ENCODE measurements around the gene EDEM1. TPM values are rescaled to one million over a fixed set of nuclear protein-coding genes. Genes with fewer than 3 reads are reported as not detected.
"Not testable (repeated sequence)": the region's sequence is repeated elsewhere in the genome, so short reads cannot be mapped to it uniquely, and the experiment has no call there.

Gene EDEM1
- total and polyA plus RNA-seq, 8 donors: 6.0 to 37.9 (median 28.0) TPM

GRCh38 chr3:5168110-5168509 is 19.4 kb upstream of the EDEM1 start:
- intact Hi-C loops (cut with DNase I): no loop called here
- peaks cover 0 to 22% (median 5%) of the 10 kb centered on the region in 3 donors for H3K36me3 ChIP-seq
- no peak overlapping the region for H3K4me3 ChIP-seq
- TF ChIP-seq, protein P1, sequence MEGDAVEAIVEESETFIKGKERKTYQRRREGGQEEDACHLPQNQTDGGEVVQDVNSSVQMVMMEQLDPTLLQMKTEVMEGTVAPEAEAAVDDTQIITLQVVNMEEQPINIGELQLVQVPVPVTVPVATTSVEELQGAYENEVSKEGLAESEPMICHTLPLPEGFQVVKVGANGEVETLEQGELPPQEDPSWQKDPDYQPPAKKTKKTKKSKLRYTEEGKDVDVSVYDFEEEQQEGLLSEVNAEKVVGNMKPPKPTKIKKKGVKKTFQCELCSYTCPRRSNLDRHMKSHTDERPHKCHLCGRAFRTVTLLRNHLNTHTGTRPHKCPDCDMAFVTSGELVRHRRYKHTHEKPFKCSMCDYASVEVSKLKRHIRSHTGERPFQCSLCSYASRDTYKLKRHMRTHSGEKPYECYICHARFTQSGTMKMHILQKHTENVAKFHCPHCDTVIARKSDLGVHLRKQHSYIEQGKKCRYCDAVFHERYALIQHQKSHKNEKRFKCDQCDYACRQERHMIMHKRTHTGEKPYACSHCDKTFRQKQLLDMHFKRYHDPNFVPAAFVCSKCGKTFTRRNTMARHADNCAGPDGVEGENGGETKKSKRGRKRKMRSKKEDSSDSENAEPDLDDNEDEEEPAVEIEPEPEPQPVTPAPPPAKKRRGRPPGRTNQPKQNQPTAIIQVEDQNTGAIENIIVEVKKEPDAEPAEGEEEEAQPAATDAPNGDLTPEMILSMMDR (IDR thresholded peaks at IDR 0.05): no peak
- WGBS, 2 donors: 71 to 80% methylated on average over 4 of the region's 4 CpGs
- H3K4me1 ChIP-seq: peaks cover 0 to 7% (median 6%) of the 10 kb centered on the region in 3 donors
- FAIRE-seq: no peak
- ATAC-seq: peak in 1 of 4 donors; percentile 22
- no peaks in the 10 kb centered on the region for H3K27me3 ChIP-seq
- no peak overlapping the region for H3K27ac ChIP-seq
- H3K9me3 ChIP-seq: no peaks in the 10 kb centered on the region
- DNase-seq: no peak

GRCh38 chr3:5169807-5170206 is 17.7 kb upstream of the EDEM1 start:
- Histone ChIP-seq H3K4me3 (no peak overlapping the region), H3K36me3 (peaks cover 0 to 23% (median 7%) of the 10 kb centered on the region in 3 donors), H3K27me3 (no peaks in the 10 kb centered on the region), H3K4me1 (peaks cover 0 to 7% (median 6%) of the 10 kb centered on the region in 3 donors), H3K27ac (no peak overlapping the region), H3K9me3 (no peaks in the 10 kb centered on the region)
- ATAC-seq: no peak
- TF ChIP-seq, protein P1 (IDR thresholded peaks at IDR 0.05): no peak
- 43 to 49% methylated on average over 2 of the region's 2 CpGs for WGBS, 2 donors
- no peak for DNase-seq
- no peak for FAIRE-seq
- intact Hi-C loops (cut with DNase I): no loop called here

GRCh38 chr3:5170975-5171374 is 16.5 kb upstream of the EDEM1 start:
- ATAC-seq: no peak
- no peak for DNase-seq
- TF ChIP-seq, protein P1 (IDR thresholded peaks at IDR 0.05): no peak
- intact Hi-C loops (cut with DNase I): no loop called here
- 98% methylated on average over 5 of the region's 5 CpGs for WGBS, 2 donors
- H3K4me3 ChIP-seq: no peak overlapping the region
- no peaks in the 10 kb centered on the region for H3K9me3 ChIP-seq
- FAIRE-seq: no peak
- H3K4me1 ChIP-seq: peaks cover 0 to 7% (median 6%) of the 10 kb centered on the region in 3 donors
- no peak overlapping the region for H3K27ac ChIP-seq
- H3K36me3 ChIP-seq: peaks cover 0 to 31% (median 18%) of the 10 kb centered on the region in 3 donors
- H3K27me3 ChIP-seq: no peaks in the 10 kb centered on the region

DNA sequence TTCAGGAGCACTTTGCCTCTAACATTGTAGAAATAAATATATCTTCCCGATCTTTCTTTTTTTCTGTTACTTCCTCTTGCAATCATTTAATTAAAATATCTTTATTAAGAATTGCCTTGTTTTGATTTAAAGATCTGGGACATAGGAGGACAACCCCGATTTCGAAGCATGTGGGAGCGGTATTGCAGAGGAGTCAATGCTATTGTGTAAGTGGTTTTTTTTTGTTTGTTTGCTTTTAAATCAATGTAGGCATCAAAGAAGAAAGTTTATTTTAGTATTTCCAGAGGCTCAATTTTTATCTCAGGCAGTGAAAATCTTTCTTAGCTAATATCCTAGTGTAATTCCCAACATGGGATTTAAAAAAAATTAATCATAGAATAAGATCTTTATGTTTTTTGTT is 15.5 kb upstream of the EDEM1 start:
- FAIRE-seq: no peak
- intact Hi-C loops (cut with DNase I): no loop called here
- peaks cover 0 to 36% (median 18%) of the 10 kb centered on the region in 3 donors for H3K36me3 ChIP-seq

GRCh38 chr3:5179036-5179435 is 8.5 kb upstream of the EDEM1 start:
- peaks cover 0 to 45% (median 14%) of the 10 kb centered on the region in 3 donors for H3K36me3 ChIP-seq
- H3K27ac ChIP-seq; H3K4me3 ChIP-seq; H3K9me3 ChIP-seq; ATAC-seq; H3K27me3 ChIP-seq; DNase-seq; H3K4me1 ChIP-seq; intact Hi-C loops (cut with DNase I); FAIRE-seq: not testable (repeated sequence)
- WGBS, 2 donors: 91% methylated on average over 2 of the region's 2 CpGs

More for the DNA sequence above, 15.5 kb upstream of the EDEM1 start:
- 94 to 97% methylated on average over 4 of the region's 4 CpGs for WGBS, 2 donors
- ATAC-seq (no peak), DNase-seq (no peak)
- TF ChIP-seq, protein P1 (IDR thresholded peaks at IDR 0.05): no peak
- no peaks in the 10 kb centered on the region for H3K9me3 ChIP-seq
- H3K27me3 ChIP-seq: no peaks in the 10 kb centered on the region
- no peak overlapping the region for H3K4me3 ChIP-seq
- no peak overlapping the region for H3K27ac ChIP-seq
- peaks cover 0 to 7% (median 6%) of the 10 kb centered on the region in 3 donors for H3K4me1 ChIP-seq

All from pancreas (tissue), 10 donors.